GM10266 (cell line): ENCODE measurements around the gene GAS7.

Source experiments
- DNase-seq: peaks from one replicate; pipeline ENCODE4 v3.0.0; 2012; ENCODE audit errors: extremely low spot score
- CTCF ChIP-seq: IDR thresholded peaks from 2 replicates; pipeline ENCODE4 v1.5.1; 2012; ENCODE audit warnings: mild to moderate bottlenecking, low read depth; ENCODE audit not compliant: control insufficient read depth, insufficient read depth; ENCODE audit errors: missing control alignments

Gene GAS7

GRCh38 chr17:9942885-9943284, 255.5 kb downstream of the GAS7 start:
- no peak for TF ChIP-seq CTCF

GRCh38 chr17:9941305-9941704, 257.1 kb downstream of the GAS7 start:
- TF ChIP-seq CTCF = no peak
- DNase-seq = no peak

More at GRCh38 chr17:9942885-9943284, 255.5 kb downstream of the GAS7 start:
- DNase-seq = no peak

GRCh38 chr17:9940841-9941240, 257.6 kb downstream of the GAS7 start:
- no peak for DNase-seq
- no peak for TF ChIP-seq CTCF

DNA sequence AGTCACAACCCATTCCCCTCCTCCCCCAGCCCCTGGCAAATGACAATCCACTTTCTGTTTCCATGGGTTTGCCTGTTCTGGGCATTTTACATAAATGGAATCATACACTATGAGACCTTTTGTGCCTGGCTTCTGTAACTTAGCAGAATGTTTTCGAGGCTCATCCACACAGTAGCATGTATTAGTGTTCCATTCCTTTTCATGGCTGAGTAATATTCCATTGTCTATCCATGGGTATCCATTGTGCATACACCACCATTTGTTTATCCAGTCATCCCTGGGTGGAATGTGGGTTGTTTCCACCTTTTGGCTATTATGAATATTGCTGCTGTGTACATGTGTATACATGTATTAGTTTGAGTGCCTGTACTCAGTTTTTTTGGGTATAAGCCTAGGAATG, 259.6 kb downstream of the GAS7 start:
- TF ChIP-seq CTCF = no peak
- DNase-seq = no peak

GRCh38 chr17:9937901-9938300, 260.5 kb downstream of the GAS7 start:
- TF ChIP-seq CTCF = no peak

DNA sequence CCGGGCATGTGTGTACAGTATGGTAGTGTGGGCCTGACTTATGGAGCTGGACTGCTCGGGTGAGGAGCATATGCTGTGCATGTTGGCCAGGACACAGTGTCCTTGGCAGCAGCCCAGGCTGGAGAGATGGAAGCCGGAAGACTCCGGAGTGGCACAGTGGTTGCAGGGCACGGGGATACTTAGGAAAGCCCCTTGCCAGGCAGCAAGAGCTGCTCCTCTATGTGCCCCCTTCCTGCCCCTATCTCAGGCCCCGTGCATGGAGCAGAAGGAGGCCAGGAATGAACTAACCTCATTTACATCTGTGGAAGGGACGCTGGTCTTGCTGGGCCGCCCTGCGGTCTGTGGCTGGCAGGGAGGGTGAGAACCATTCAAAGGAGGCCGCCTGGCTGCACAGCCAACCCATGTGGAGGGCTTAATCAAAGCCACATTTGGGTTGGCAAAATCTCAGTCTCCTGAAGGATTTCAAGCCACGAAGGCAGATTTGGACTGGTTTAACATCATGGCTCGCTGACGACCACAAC, 261.1 kb downstream of the GAS7 start:
- no peak for TF ChIP-seq CTCF
- DNase-seq = no peak

More at GRCh38 chr17:9937901-9938300, 260.5 kb downstream of the GAS7 start:
- no peak for DNase-seq

DNA sequence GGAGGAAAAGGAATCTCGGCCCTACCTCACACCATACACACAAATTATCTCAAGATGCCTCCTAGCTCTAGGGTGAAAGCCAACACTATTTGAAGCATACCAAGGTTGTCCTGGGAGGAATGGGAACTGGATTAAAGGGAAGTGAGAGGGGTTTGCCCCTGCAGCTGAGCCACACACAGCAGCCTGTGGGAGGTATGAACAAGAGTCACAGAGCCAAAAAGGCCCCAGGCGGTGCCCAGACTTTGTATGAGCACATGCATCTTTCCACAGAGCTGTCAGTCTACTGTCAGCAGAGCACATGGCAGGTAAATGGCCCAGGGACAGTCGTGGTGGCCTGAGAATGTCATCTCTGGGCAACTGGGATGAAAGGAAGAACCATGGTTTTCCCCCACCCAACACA, 262.3 kb downstream of the GAS7 start:
- TF ChIP-seq CTCF = no peak
- no peak for DNase-seq
